OCI-LY7 (cell line): ENCODE measurements around the gene DUSP15. TPM values are rescaled to one million over a fixed set of nuclear protein-coding genes. Genes with fewer than 3 reads are reported as not detected.

Source experiments
- BruUV-seq: library from RNA; stranded (reverse); fragments of 400-500 nt; replicated peaks from 2 replicates; lab custom pipeline; 2021; lab: Mats Ljungman, UMichigan
- CTCF ChIA-PET: fragments of 300-600 bp; sonication (Branson Sonifier 250); formaldehyde crosslinking; loops from one replicate; lab custom pipeline; 2022; ENCODE audit warnings: antibody characterized with exemption; ENCODE audit not compliant: unreplicated experiment; lab: Charles Lee
- POLR2A ChIA-PET: fragments of 300-600 bp; sonication (Branson Sonifier 250); formaldehyde crosslinking; loops from one replicate; lab custom pipeline; 2022; ENCODE audit warnings: antibody characterized with exemption; lab: Charles Lee
- DNase-seq: peaks from one replicate; pipeline ENCODE4 v3.0.0-alpha.2; 2015; ENCODE audit warnings: low spot score
- H2AFZ ChIP-seq: fragments of 200-600 bp; sonication (generic), shearing (Covaris generic); 2 replicates; pipeline ENCODE4 v1.6.1; 2014; ENCODE audit warnings: mild to moderate bottlenecking, antibody characterized with exemption, low read length, moderate library complexity
- H3K27ac ChIP-seq: fragments of 200-600 bp; sonication (generic); 2 replicates; pipeline ENCODE4 v1.5.1; 2014; ENCODE audit warnings: mixed run types, low read depth, mild to moderate bottlenecking, moderate library complexity, low read length, inconsistent platforms; ENCODE audit not compliant: poor library complexity, severe bottlenecking
- H3K36me3 ChIP-seq: fragments of 200-600 bp; sonication (generic); 2 replicates; pipeline ENCODE4 v1.6.1; 2014; ENCODE audit warnings: mild to moderate bottlenecking, antibody characterized with exemption, low read length, moderate library complexity, mixed read lengths; ENCODE audit not compliant: insufficient read depth
- H3K4me1 ChIP-seq: fragments of 200-600 bp; sonication (generic); 2 replicates; pipeline ENCODE4 v1.5.1; 2014; ENCODE audit warnings: mild to moderate bottlenecking, low read length; ENCODE audit not compliant: insufficient read depth, poor library complexity, severe bottlenecking
- H3K4me2 ChIP-seq: fragments of 200-600 bp; sonication (generic); 2 replicates; pipeline ENCODE4 v1.6.1; 2014; ENCODE audit warnings: mild to moderate bottlenecking, low read length
- H3K4me3 ChIP-seq: fragments of 200-600 bp; sonication (generic); 2 replicates; pipeline ENCODE4 v1.5.1; 2014; ENCODE audit warnings: mild to moderate bottlenecking, low read depth, low read length; ENCODE audit not compliant: poor library complexity, severe bottlenecking
- H3K79me2 ChIP-seq: fragments of 200-600 bp; sonication (generic); 2 replicates; pipeline ENCODE4 v1.6.1; 2016; ENCODE audit warnings: low read depth, mild to moderate bottlenecking, low read length, moderate library complexity, mixed read lengths; ENCODE audit not compliant: insufficient read depth
- H3K9me2 ChIP-seq: fragments of 200-600 bp; sonication (generic); 2 replicates; pipeline ENCODE4 v1.6.1; 2016; ENCODE audit warnings: mild to moderate bottlenecking, low read length, mixed read lengths; ENCODE audit not compliant: insufficient read depth
- H3K9me3 ChIP-seq: fragments of 200-600 bp; sonication (generic); 2 replicates; pipeline ENCODE4 v1.6.1; 2014; ENCODE audit warnings: mild to moderate bottlenecking, mixed run types, low read length, mixed read lengths
- H4K20me1 ChIP-seq: fragments of 200-600 bp; sonication (generic); 2 replicates; pipeline ENCODE4 v1.6.1; 2014; ENCODE audit warnings: mild to moderate bottlenecking, antibody characterized with exemption, low read length, moderate library complexity, mixed read lengths; ENCODE audit not compliant: insufficient read depth
- CTCF ChIP-seq: fragments of 200-600 bp; sonication (generic); conservative IDR thresholded peaks from 2 replicates; pipeline ENCODE4 v1.5.1; 2014; ENCODE audit warnings: mild to moderate bottlenecking, antibody characterized with exemption, low read length, moderate library complexity, mixed read lengths
- EZH2phosphoT487 ChIP-seq: fragments of 200-600 bp; sonication (generic); IDR thresholded peaks from 2 replicates; pipeline ENCODE4 v1.6.1; 2018; ENCODE audit warnings: low read depth, borderline replicate concordance, mild to moderate bottlenecking, mixed run types, antibody characterized with exemption, low read length, moderate library complexity, mixed read lengths
- intact Hi-C: fragments of 100-400 bp; cut with micrococcal nuclease; formaldehyde crosslinking; loops from one replicate; pipeline ENCODE4 v1.10.0; 2022; ENCODE audit not compliant: unreplicated experiment
- total RNA-seq, 2 experiments: library from RNA; depleted of rRNA in 1 of 2; stranded (reverse); fragments of >200 nt in 1 of 2; shearing (Covaris generic) in 1 of 2; gene quantifications; 2 replicates each; pipeline ENCODE4 v1.2.3, GENCODE V29; 2014 to 2022

The DUSP15 gene
- total RNA-seq, 2 experiments from 2014 or later, result 0.19 to 0.61 TPM

GRCh38 chr20:31861135-31861384, 9.3 kb downstream of the DUSP15 start:
- H3K4me2 ChIP-seq, result peak overlapping the region; percentile 81
- intact Hi-C loops, result no loop called here
- H2AFZ ChIP-seq, result peak overlapping the region; percentile 72
- H3K4me1 ChIP-seq, result peaks cover 22% of the 10 kb centered on the region
- H3K27ac ChIP-seq, result no peak overlapping the region
- no TSS peak for BruUV-seq
- ChIA-PET POLR2A (no interaction called here), CTCF (no interaction called here)
- peak; percentile 55 for DNase-seq
- no peaks in the 10 kb centered on the region for H3K9me2 ChIP-seq
- no peaks in the 10 kb centered on the region for H3K79me2 ChIP-seq
- no peaks in the 10 kb centered on the region for H3K9me3 ChIP-seq
- H3K36me3 ChIP-seq, result no peaks in the 10 kb centered on the region
- no peaks in the 10 kb centered on the region for H4K20me1 ChIP-seq
- no peak for TF ChIP-seq CTCF
- no peak for TF ChIP-seq EZH2phosphoT487
- peak overlapping the region; percentile 70 for H3K4me3 ChIP-seq

GRCh38 chr20:31860390-31861134, 9.8 kb downstream of the DUSP15 start:
- no peak for DNase-seq
- Histone ChIP-seq H4K20me1 (no peaks in the 10 kb centered on the region), H3K36me3 (no peaks in the 10 kb centered on the region), H3K4me1 (peaks cover 22% of the 10 kb centered on the region), H2AFZ (peak overlapping the region; percentile 72; the same call in 1 of the 2 replicates), H3K79me2 (no peaks in the 10 kb centered on the region), H3K9me2 (no peaks in the 10 kb centered on the region), H3K4me2 (peak overlapping the region; percentile 81), H3K9me3 (no peaks in the 10 kb centered on the region), H3K4me3 (peak overlapping the region; percentile 70), H3K27ac (no peak overlapping the region)
- ChIA-PET POLR2A (interaction anchor here (0.8 to 1.0 kb wide), 2 partner anchors 20 to 91 kb away, joined by 3 to 4 read pairs; no protein-coding TSS in a partner anchor), CTCF (interaction anchor here (0.6 to 0.9 kb wide), 3 partner anchors 9 to 449 kb away, joined by 3 to 4 read pairs (median 4); no protein-coding TSS in a partner anchor)
- intact Hi-C loops, result no loop called here
- TF ChIP-seq EZH2phosphoT487, result no peak
- no peak for TF ChIP-seq CTCF
- no TSS peak for BruUV-seq

- H2AFZ ChIP-seq, result no peak overlapping the region
- ChIA-PET POLR2A (interaction anchor here (0.8 to 1.0 kb wide), 2 partner anchors 20 to 91 kb away, joined by 3 to 4 read pairs; no protein-coding TSS in a partner anchor), CTCF (interaction anchor here (0.6 to 0.9 kb wide), 3 partner anchors 9 to 450 kb away, joined by 3 to 4 read pairs (median 4); no protein-coding TSS in a partner anchor)
- BruUV-seq, result no TSS peak
- H3K4me3 ChIP-seq, result no peak overlapping the region
- H3K36me3 ChIP-seq, result no peaks in the 10 kb centered on the region
- H3K4me1 ChIP-seq, result peaks cover 22% of the 10 kb centered on the region
- no peaks in the 10 kb centered on the region for H3K9me2 ChIP-seq
- no peak overlapping the region for H3K27ac ChIP-seq
- intact Hi-C loops, result no loop called here
- no peak overlapping the region for H3K4me2 ChIP-seq
- no peaks in the 10 kb centered on the region for H3K79me2 ChIP-seq
- no peaks in the 10 kb centered on the region for H4K20me1 ChIP-seq
- no peaks in the 10 kb centered on the region for H3K9me3 ChIP-seq
- DNase-seq, result no peak
- no peak for TF ChIP-seq CTCF
- TF ChIP-seq EZH2phosphoT487, result no peak
Observed at GRCh38 chr20:31859998-31860380, 10.3 kb downstream of the DUSP15 start.
